Measurements from ENCODE around the gene FLRT2.

Gene FLRT2

DNA sequence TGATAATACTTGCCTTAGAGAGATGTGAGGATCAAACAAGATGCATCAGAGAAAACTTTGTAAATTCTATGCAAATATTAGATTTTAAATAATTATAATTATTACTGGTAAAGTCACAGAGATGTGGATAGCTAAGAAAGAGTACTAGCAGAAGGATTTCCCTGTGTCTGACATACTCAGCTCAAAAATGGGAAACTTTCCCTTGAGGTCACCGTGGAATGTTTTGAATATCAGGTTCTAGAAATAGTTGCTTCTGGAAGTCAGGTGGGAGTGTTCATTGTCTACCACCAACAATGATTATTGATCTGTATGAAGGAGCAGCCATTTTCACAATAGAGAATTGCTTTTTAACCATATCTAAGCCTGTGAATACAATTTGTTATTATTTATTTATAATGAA lies 71.7 kb downstream of the FLRT2 start:
- DNase-seq, result no peak

DNA sequence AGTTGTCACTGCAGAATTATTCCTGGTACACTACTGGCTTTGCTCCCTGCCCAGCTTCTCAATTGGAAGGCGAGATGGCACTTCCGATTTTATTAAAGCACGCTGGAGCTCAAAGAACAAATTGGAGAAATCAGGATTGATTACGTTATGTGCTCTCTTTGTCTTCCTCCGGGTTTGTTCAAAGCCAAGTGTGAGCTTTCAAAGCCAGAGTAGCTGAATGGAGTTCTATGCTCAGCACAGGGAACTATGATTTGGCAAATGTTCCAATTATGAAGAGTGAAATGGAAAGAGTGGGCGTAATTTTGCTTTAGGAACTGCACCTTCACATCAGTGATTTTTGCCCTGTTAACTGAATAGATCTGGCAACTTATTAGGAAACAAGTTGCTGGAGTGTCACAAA lies 72.4 kb downstream of the FLRT2 start:
- no peak for DNase-seq

DNA sequence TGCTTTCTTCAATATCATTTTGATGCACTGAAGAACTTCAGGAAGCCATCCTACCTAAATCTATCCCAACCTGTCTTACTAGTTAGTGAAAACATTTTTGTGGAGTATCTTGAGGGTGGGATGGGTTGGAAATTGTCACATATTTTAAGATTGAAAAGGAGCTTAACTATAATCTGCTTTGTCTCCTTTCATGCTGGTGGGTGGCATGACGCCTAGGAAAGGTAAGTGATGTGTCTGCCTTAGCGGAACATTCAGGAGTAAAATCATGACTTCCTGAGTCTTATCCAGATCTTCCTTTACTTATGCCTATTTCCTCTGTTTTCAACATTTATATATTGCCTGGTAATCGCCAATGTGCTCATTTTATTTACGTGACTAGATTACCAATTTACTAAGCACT lies 74.1 kb downstream of the FLRT2 start:
- DNase-seq, result no peak

DNA sequence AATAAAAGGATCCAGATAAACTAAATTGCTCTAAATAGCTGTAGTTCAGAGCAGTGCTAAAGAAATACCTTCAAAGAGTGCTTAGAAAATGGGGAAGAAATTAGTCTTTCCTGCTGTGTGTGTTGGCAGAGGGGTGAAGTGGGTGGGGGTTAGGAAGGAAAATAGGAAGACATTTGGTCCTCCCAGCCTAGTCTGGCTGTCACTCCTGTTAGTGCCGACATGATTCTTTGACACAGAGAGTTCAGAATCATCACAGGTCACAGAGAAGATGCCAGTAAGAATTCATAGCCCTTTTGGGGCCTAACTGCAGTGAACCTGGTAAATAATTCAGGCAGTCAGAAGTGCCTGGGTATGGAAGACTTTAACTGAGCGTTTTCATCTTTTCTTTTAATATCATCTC lies 74.8 kb downstream of the FLRT2 start:
- no peak for DNase-seq

DNA sequence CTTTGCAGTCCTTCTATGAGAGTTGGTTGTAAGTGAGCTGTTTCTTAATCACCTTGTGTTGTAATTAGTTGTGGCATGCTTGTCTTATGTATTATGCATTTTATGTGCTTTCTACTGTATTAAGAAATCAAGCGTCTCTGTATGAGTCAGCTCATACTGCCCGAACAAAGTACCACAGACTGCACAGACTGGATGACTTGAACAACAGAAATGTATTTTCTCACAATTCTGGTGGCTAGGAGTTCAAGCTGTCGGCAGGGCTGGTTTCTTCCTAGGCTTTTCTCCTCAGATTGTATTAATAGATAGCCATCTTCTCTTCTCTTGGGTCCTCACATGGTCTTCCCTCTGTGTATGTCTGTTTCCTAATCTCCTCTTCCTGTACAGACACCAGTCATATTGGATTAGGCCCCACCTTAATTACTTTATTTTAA lies 77.7 kb downstream of the FLRT2 start:
- no peak for DNase-seq

DNA sequence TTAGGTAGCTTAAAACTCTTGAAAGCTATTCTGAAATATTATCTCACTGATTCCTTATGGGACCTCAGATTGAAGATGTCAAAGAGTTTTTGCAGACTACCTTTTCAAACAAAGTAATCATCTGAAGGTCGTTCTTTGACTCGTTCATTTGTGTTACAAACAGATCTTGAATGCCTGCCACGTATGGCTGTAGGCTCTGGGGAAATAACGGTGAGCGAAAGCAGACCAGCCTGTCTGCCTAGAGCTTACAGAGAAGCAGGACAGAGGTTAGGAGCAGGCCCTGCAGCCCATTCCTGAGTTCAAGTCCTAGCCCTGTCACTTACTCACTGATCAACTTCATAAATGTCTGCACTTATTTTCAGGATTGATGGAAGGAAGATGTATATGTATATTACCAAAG lies 83.6 kb downstream of the FLRT2 start:
- no peak for DNase-seq

DNA sequence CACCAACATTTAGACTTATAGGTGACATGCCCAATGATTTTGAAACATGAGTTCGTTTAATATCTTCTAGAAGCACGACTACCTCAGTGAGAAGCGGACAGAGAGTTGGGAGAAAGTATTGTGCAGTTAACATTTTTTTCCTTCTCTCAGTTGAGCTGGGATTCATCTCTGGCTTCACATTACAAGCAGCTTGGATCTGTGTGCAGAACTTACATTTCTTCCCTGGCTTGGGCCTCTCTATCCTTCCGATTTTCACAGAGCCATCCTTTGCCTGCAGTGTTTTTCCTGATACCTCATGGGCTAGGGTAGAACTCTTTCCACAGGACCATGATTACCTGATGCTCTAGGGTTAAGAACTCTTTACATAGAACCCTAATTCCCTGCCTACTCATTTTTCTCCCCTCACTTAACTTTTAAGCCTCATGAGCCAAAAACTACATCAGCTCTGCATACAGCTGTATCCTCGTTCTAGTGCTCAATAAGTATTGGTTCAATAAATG lies 86.5 kb downstream of the FLRT2 start:
- no peak for DNase-seq

DNA sequence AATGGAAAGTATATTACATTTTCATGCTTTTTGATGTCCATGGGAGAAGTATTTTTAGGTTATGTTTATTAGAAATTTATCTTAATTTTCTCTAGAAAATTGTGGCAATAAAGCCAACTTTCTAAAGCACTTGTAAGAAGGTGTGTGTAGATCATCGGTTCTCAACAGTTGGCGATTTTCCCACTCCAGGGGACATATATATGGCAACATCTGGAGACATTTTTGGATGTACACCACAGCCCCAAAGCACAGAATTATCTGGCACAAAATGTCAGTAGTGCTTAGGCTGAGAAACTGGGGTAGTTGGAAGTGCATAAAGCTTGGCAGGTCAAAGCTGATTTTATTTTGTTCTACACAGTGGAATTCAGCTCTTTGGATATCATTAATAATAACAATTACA lies 86.9 kb downstream of the FLRT2 start:
- DNase-seq, result no peak

DNA sequence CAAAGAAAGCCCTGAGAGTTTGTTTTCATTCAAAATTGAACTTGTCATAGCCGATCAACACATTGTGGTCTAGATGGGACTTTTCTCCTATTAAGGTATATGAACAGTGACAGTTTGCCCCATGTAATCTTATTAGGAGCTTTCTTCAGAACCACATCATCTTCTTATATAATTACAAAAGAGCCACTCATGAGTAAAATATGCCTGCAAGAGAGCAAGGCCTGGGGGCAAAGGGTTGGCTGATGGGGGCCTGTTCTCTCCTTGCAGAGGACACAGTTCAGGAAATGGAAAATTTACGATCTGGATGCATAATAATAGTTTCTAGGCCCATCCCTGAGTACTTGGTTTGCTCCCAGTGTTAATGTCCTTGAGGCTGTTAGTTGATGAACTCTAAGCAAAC lies 87.8 kb downstream of the FLRT2 start:
- DNase-seq, result no peak

DNA sequence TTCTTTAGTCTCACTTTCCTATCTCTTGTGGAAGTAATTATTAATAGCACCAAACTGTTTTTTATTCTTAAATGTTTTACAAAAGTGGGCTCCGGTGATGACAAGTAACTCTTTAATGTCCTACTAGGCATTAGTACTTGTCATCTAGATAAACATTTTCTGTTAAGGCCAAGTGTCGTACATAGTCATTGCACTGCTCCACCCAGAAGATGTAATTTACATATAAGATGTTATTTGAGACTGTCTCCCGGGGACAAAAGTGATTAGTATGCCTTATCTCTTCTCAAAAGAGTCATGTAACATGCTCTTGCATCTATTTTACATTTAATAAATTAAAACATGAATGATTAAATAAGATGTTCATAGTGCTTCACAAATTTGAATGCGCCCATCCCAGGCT lies 88.4 kb downstream of the FLRT2 start:
- no peak for DNase-seq

DNA sequence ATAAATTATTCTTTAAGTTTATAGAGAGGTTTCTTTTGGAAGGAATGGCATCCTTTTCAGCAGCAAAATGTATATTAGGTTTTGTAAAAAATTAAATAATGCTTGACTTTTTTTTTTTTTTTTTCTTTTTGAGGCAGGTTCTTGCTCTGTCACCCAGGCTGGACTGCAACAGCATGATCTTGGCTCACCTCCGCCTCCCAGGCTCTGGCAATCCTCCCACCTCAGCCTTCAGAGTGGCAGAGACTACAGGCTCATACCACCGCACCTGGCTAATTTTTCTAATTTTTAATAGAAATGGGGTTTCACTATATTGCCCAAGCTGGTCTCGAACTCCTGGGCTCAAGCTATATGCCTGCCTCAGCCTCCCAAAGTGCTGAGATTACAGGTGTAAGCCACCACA lies 89.0 kb downstream of the FLRT2 start:
- DNase-seq, result no peak

DNA sequence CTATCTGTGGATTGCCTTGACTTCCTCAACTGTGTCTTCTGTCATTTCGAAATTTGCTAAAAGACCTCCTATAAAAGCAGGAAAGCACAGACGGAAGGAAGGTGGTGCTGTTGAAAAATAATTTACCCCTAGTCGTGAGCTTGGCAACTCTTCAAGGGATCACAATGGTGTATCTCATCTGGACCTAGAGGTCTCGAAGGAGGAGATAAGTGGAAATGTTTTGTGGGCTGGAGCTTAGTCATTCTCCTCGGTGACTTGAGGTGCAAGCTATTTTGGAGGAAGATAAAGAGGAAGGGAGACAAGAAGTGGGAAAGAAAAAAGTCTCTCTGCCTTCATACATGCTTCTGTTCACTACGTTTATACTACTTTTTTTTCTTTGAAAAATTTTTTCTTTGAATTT lies 89.9 kb downstream of the FLRT2 start:
- DNase-seq, result peak; percentile 16

DNA sequence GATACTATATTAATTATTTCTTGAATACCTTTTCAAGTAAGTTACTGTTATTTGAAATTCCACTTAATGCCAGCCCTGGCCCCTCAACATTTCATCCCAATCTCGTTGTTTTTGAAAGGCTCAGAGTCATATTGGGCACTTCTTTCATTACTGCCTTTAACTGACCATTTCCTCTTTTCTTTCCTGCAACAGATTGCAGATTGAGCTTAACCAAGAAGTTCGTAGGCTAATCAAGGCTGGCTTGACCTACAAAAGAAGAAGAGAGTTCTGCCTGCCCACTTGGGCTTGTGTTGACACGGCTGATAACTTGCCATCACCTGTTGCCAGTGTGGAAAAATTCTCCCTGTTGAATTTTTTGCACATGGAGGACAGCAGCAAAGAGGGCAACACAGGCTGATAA lies 91.0 kb downstream of the FLRT2 start:
- no peak for DNase-seq

DNA sequence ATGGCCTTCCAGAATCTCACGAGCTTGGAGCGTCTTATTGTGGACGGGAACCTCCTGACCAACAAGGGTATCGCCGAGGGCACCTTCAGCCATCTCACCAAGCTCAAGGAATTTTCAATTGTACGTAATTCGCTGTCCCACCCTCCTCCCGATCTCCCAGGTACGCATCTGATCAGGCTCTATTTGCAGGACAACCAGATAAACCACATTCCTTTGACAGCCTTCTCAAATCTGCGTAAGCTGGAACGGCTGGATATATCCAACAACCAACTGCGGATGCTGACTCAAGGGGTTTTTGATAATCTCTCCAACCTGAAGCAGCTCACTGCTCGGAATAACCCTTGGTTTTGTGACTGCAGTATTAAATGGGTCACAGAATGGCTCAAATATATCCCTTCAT lies 92.2 kb downstream of the FLRT2 start:
- DNase-seq, result no peak

DNA sequence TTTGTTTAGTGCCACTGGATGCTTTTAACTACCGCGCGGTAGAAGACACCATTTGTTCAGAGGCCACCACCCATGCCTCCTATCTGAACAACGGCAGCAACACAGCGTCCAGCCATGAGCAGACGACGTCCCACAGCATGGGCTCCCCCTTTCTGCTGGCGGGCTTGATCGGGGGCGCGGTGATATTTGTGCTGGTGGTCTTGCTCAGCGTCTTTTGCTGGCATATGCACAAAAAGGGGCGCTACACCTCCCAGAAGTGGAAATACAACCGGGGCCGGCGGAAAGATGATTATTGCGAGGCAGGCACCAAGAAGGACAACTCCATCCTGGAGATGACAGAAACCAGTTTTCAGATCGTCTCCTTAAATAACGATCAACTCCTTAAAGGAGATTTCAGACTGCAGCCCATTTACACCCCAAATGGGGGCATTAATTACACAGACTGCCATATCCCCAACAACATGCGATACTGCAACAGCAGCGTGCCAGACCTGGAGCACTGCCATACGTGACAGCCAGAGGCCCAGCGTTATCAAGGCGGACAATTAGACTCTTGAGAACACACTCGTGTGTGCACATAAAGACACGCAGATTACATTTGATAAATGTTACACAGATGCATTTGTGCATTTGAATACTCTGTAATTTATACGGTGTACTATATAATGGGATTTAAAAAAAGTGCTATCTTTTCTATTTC lies 93.2 kb downstream of the FLRT2 start:
- no peak for DNase-seq

DNA sequence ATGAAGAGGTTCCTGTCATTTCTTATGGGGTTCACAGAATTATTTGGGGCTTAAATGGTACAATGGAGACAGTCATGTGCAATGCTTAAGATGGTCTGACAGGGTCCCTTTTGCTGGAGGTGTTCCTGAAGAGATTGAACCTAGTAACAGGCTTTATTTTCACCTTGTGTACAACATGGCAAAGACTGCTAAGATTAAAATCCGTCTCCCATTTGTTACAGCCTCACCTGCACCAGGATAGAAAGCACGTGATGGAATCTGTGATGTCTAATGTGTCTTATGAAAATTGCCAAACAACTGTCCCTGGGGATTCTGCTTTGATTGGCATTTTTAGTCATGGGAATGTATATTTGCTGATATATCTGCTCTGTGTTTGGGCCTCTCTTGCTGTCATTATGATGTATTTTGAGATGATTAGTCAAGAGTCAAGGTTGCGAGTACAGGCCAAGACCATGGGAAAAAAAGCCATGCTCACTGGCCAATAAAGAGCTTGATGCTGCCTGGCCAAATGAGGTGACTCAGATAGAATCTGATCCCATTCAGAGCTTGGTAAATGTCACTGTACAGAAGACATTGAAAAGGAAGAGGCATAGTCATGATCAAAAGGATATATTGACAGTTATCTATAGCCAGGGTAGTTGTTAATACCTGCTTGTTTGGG lies 96.1 kb downstream of the FLRT2 start:
- DNase-seq, result no peak

DNA sequence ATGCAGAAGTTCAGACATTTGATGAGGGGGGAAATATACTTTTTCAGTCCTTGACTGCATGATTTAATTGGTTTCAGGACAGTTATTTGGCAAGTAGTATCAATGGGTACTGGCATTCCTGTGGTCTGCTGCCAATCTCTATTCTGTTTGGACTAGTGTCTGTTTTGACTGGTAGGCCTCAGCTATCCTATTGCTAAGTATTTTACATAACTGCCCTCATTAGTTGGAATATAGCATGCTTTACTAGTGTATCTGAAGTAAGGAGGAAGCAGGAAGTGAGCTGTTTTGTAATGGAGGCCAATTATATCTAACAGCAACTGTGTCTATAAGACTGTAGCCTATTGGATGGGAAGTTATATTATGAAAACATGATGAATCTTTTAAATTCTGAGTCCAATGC lies 104.3 kb downstream of the FLRT2 start:
- DNase-seq, result no peak

DNA sequence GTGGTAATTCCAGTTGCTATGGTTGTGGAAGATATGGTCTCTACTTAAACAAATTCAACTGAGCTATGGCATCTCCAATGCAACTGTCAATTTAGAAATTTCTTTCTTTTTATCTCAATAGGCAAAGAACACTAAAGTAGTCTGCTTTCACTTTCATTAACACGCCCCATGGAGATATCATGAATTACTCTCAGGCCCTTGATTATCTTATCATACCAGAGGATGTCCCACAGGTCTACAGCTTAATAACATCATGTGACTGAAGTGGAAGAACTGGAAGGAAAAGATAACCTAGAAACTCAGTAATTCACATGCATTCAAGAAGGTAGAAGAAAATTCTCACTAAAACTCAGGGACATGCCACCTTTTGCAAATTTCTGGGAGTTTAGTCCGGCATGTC lies 114.3 kb downstream of the FLRT2 start:
- no peak for DNase-seq

DNA sequence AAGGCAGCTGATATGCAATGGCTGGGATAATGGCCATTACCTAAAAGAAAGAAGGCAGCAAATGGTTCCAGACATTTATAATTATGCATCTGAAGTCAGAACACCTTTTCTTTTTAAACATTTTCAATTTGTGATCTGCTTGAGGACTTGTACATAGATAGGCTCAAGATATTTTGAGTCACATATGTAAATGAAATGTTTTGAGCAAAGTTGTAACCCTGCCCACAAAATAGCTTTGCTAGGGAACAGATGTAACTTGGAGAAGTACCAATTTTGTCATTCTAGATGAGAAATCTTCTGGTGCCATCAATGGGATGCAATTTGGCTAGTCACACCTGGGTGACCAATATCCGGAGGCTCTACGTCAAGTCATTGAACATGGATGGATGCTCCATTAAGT lies 123.1 kb downstream of the FLRT2 start:
- DNase-seq, result no peak

DNA sequence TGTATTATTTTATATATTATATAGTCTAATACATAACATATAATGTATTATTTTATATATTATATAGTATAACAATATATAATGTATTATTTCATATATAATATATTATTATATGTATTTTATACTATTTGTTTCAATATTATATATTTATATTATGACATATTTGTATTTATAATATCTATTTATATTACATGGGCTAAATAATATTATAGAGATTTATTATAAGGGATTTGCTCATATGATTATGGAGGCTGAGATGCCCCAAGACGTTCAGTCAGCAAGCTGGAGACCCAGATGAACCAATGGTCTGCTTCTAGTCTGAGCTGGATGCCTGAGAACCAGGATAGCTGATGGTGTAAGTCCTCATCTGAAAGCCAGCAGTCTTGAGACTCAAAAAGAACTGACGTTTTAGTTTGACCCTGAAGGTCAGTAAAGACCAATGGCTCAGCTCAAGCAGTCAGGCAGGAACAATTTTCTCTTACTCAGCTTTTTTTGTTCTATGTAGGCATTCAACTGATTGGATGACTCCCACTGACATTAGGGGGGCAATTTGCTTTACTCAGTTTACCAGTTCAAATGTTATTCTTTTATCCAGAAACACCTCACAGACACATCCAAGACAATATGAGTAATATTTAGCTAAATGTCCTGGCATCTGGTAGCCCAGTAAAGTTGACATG lies 130.4 kb downstream of the FLRT2 start:
- DNase-seq, result no peak

DNA sequence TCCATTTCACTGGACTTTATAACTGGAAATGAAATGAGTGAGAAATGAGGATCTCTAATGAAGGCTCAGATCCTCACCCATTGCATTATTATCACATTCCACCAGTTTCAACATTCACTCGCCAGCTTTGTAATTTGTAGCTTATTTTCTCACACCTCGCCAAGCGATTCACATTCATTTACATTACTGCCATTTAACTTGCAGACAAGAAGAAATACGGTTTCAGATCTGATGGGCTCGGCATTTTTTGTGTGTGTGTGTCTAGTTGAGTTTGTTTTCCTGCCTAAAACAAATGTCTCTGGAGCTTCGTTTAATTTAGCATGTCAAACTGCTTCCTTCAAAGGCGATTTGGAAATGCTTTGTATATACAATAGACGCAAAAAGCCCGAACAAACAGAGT lies 132.2 kb downstream of the FLRT2 start:
- no peak for DNase-seq

DNA sequence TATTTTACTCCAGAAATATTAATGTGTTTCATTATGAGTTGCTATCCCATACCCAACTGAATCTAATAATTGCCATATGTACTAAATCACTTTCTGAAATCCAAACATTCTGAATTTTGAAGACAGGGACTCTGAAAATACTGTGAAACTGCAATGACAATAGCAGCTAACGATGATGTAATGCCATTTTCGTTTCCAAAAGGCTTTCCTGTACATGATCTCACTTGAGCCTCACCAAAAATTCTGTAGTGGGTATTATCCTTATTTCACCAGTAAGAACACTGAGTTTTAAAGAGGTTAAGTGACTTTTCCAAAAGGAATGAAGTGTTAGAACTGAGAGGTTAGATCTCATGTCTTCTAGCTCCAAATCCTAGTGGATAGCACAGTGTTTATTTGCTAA lies 133.3 kb downstream of the FLRT2 start:
- DNase-seq, result no peak

DNA sequence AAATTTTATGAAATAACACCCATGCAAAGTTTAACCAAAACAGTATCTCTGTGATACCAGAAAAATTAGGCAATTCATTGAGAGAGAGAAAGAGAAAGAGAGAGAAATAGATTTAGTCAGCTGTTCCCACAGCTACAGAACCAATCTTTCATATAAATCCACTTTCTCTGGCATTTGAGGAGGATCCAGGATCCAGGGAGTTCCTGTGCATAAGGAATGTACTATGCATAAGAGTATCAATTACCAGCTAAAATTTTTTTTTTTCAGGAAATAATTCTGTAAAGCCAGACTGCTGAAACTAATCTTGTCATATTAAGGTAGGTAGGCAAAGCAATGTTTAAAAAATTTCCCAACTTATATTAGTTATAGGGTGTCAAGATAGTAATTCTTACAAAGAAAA lies 133.7 kb downstream of the FLRT2 start:
- no peak for DNase-seq

DNA sequence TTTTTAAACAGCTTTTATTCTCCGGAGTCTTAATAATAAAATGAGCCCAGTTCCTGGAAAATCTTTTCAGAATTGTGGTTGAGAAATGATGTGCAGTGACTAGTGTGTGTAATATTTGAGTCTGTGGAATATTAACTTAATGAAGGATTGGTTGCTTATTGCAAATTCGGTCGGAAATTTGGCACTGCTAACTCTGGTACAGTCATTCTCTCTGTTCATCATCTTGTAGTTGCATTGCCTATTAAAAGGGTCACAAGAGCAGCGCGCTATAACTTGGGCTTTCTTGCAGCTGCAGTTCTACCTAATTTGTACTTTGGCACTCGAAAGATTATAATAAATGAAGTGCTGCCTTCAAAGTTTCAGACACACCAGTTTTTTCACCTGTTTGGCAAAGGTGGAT lies 146.0 kb downstream of the FLRT2 start:
- DNase-seq, result no peak

Data from GDM1 (cell line).